Mesenchymal stem cell (in vitro differentiated cells and primary cell): ENCODE results near the gene PRR22. TPM values are rescaled to one million over a fixed set of nuclear protein-coding genes. Genes with fewer than 3 reads are reported as not detected.
A peak's percentile ranks its signal among the peaks of the same experiment; 100 is the strongest.

Experiments
- DNase-seq: peaks from one replicate; pipeline ENCODE4 v3.0.0-alpha.2; 2013
- H2AFZ ChIP-seq: one replicate; pipeline ENCODE4 v1.6.1; 2013; ENCODE audit warnings: low read depth, mild to moderate bottlenecking, control low read depth, inconsistent platforms, low read length, moderate library complexity
- H2AK5ac ChIP-seq: 2 replicates; pipeline ENCODE4 v1.6.1; 2013; ENCODE audit warnings: low read length, moderate library complexity, mild to moderate bottlenecking, inconsistent platforms; ENCODE audit not compliant: severe bottlenecking
- H2BK120ac ChIP-seq: one replicate; pipeline ENCODE4 v1.6.1; 2013; ENCODE audit warnings: low read depth, mild to moderate bottlenecking, inconsistent platforms, low read length, moderate library complexity
- H2BK12ac ChIP-seq, 2 experiments: one replicate each; pipeline ENCODE4 v1.6.1; 2013; ENCODE audit warnings: inconsistent platforms in 2 of 2, low read length in 2 of 2, mild to moderate bottlenecking in 2 of 2, moderate library complexity in 2 of 2, control low read depth in 1 of 2
- H2BK15ac ChIP-seq: one replicate; pipeline ENCODE4 v1.6.1; 2013; ENCODE audit warnings: mild to moderate bottlenecking, low read depth, inconsistent platforms; ENCODE audit not compliant: poor library complexity, severe bottlenecking
- H2BK5ac ChIP-seq: 2 replicates; pipeline ENCODE4 v1.6.1; 2013; ENCODE audit warnings: low read depth, mild to moderate bottlenecking, low read length, control low read depth, inconsistent platforms; ENCODE audit not compliant: poor library complexity, severe bottlenecking
- H3K14ac ChIP-seq, 2 experiments: one replicate each; pipeline ENCODE4 v1.6.1; 2013; ENCODE audit warnings: inconsistent platforms in 2 of 2, low read length in 2 of 2, control low read depth in 1 of 2, mild to moderate bottlenecking in 1 of 2, moderate library complexity in 1 of 2
- H3K18ac ChIP-seq, 2 experiments: one replicate each; pipeline ENCODE4 v1.6.1; 2013; ENCODE audit warnings: inconsistent platforms in 2 of 2, low read length in 2 of 2, control low read depth in 1 of 2, low read depth in 1 of 2, mild to moderate bottlenecking in 1 of 2
- H3K23ac ChIP-seq, 2 experiments: one replicate each; pipeline ENCODE4 v1.6.1; 2013; ENCODE audit warnings: inconsistent platforms in 2 of 2, low read length in 2 of 2, mild to moderate bottlenecking in 2 of 2, moderate library complexity in 2 of 2, control low read depth in 1 of 2
- H3K27ac ChIP-seq: 2 replicates; pipeline ENCODE4 v1.5.1; 2013; ENCODE audit warnings: mild to moderate bottlenecking, moderate library complexity, low read length, control low read depth, inconsistent platforms; ENCODE audit not compliant: poor library complexity, severe bottlenecking
- H3K27me3 ChIP-seq, 2 experiments: 2 replicates each; pipeline versions ENCODE4 v1.6.1 to v1.7.0; 2013; ENCODE audit warnings: low read length in 2 of 2, mild to moderate bottlenecking in 2 of 2, moderate library complexity in 2 of 2, control low read depth in 1 of 2, inconsistent platforms in 1 of 2; ENCODE audit not compliant: control insufficient read depth in 1 of 2, insufficient read depth in 1 of 2
- H3K36me3 ChIP-seq, 2 experiments: 2 replicates each; pipeline versions ENCODE4 v1.6.1 to v1.7.0; 2013; ENCODE audit warnings: low read length in 2 of 2, control low read depth in 1 of 2, inconsistent platforms in 1 of 2, low read depth in 1 of 2, mild to moderate bottlenecking in 1 of 2; ENCODE audit not compliant: insufficient read depth in 2 of 2, control insufficient read depth in 1 of 2
- H3K4ac ChIP-seq, 2 experiments: one replicate each; pipeline ENCODE4 v1.6.1; 2013; ENCODE audit warnings: inconsistent platforms in 2 of 2, low read length in 2 of 2, mild to moderate bottlenecking in 2 of 2, moderate library complexity in 2 of 2, control low read depth in 1 of 2, low read depth in 1 of 2
- H3K4me1 ChIP-seq: 2 replicates; pipeline ENCODE4 v1.6.1; 2013; ENCODE audit warnings: low read depth, low read length, control low read depth; ENCODE audit not compliant: control insufficient read depth, insufficient read depth
- H3K4me2 ChIP-seq: 2 replicates; pipeline ENCODE4 v1.6.1; 2013; ENCODE audit warnings: low read length, mild to moderate bottlenecking, inconsistent platforms; ENCODE audit not compliant: poor library complexity, severe bottlenecking
- H3K4me3 ChIP-seq, 2 experiments: 2 replicates each; pipeline versions ENCODE4 v1.5.1 to v1.7.0; 2013; ENCODE audit warnings: low read length in 2 of 2, mild to moderate bottlenecking in 2 of 2, control low read depth in 1 of 2, low read depth in 1 of 2; ENCODE audit not compliant: insufficient read depth in 1 of 2
- H3K79me1 ChIP-seq: replicated peaks from 2 replicates; pipeline ENCODE4 v1.6.1; 2013; ENCODE audit warnings: mild to moderate bottlenecking, control low read depth, low read length, inconsistent platforms; ENCODE audit not compliant: poor library complexity, severe bottlenecking
- H3K9ac ChIP-seq: 2 replicates; pipeline ENCODE4 v1.7.0; 2013; ENCODE audit warnings: mild to moderate bottlenecking, low read length, moderate library complexity
- H3K9me3 ChIP-seq: 2 replicates; pipeline ENCODE4 v1.7.0; 2013; ENCODE audit warnings: mild to moderate bottlenecking, low read length; ENCODE audit not compliant: control insufficient read depth
- H4K8ac ChIP-seq: one replicate; pipeline ENCODE4 v1.6.1; 2013; ENCODE audit warnings: inconsistent platforms, mild to moderate bottlenecking, low read length, moderate library complexity
- H4K91ac ChIP-seq: one replicate; pipeline ENCODE4 v1.6.1; 2013; ENCODE audit warnings: mild to moderate bottlenecking, low read length, inconsistent platforms
- WGBS: methylation state at CpG from one replicate; pipeline ENCODE4 v1.1.7; 2013; ENCODE audit warnings: mixed read lengths; 5-methylcytosine and 5-hydroxymethylcytosine counted together
- polyA plus RNA-seq, 2 experiments: library from polyadenylated mRNA; stranded (reverse); fragments of 200-250 nt; gene quantifications; one replicate each; pipeline ENCODE4 v1.2.3, GENCODE V29; 2013

PRR22 gene
- polyA plus RNA-seq (2013, experiment 1 of 2) = 1.4 TPM
- polyA plus RNA-seq (2013, experiment 2 of 2) = 1.5 TPM

- Histone ChIP-seq H2BK120ac (no peak within 1 kb of the TSS), H3K36me3 (peaks cover 53 to 76% of the 10 kb centered on the region in 2 experiments), H3K27me3 (no peaks in the 10 kb centered on the region), H3K14ac (no peak within 1 kb of the TSS), H3K4me3 (peak within 1 kb of the TSS in 1 of 2 experiments; percentile 14), H4K8ac (no peak within 1 kb of the TSS), H3K4me1 (peaks cover 4% of the 10 kb centered on the region), H3K27ac (no peak within 1 kb of the TSS), H3K18ac (no peak within 1 kb of the TSS), H3K9me3 (no peaks in the 10 kb centered on the region), H2BK15ac (no peak within 1 kb of the TSS), H3K9ac (no peak within 1 kb of the TSS), H2BK12ac (no peak within 1 kb of the TSS), H3K4me2 (no peak within 1 kb of the TSS), H2AK5ac (no peak within 1 kb of the TSS), H3K4ac (no peak within 1 kb of the TSS), H3K79me1 (peaks cover 36% of the 10 kb centered on the region), H3K23ac (no peak within 1 kb of the TSS), H2AFZ (no peak within 1 kb of the TSS), H2BK5ac (no peak within 1 kb of the TSS), H4K91ac (no peak within 1 kb of the TSS)
- 95% methylated on average over 10 of the region's 15 CpGs for WGBS
- DNase-seq = no peak
These were observed at the start of gene PRR22 for GRCh38 chr19:5784581-5785147. PRR22 (minus strand) TSS chr19:5784746; CDS start chr19:5784660, 86 bp downstream.

DNA sequence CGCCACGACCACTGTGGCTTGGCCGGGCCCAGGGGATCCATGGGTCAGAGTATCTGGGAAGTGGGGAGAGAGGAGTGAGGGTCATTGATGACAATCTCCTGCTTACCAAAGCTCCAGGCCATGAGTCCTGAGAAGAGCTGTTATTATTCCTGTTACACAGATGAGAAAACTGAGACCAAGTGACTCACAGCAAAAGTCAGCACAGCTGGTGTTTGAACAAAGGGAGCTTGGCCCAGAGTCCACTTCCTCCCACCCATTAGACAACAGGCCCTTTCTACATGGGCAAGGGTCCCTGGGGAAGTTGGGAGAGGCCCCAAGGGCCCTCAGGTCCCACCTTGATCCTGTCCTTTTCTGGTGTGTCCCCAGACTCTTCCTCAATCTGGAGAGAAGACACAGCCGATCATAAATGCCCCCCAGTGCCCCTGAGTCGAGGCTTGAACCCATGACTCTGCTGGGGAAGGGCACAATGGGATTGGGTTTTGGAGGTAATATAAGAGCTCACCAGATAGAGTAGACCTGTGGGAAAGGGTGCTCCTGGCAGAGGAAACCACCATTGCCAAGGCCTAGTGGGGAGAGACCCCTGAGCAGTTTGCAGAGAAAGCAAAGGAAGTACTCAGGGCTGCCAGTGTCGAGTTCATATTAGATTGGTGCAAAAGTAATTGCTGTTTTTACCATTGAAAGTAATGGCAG, 48.1 kb upstream of the PRR22 start:
- Histone ChIP-seq H2AFZ (no peak overlapping the region), H3K9ac (no peak overlapping the region), H2AK5ac (no peak overlapping the region), H3K18ac (no peak overlapping the region), H4K8ac (no peak overlapping the region), H3K36me3 (no peaks in the 10 kb centered on the region), H3K79me1 (no peaks in the 10 kb centered on the region), H3K9me3 (no peaks in the 10 kb centered on the region), H4K91ac (no peak overlapping the region), H2BK12ac (no peak overlapping the region), H3K23ac (no peak overlapping the region), H2BK15ac (no peak overlapping the region), H3K4ac (no peak overlapping the region), H3K4me1 (peaks cover 17% of the 10 kb centered on the region), H3K14ac (no peak overlapping the region), H3K4me3 (no peak overlapping the region), H2BK5ac (no peak overlapping the region), H3K4me2 (no peak overlapping the region), H3K27ac (no peak overlapping the region), H2BK120ac (no peak overlapping the region), H3K27me3 (peaks cover 0 to 42% of the 10 kb centered on the region in 2 experiments)
- 94% methylated on average over 6 of the region's 6 CpGs for WGBS
- DNase-seq = no peak

DNA sequence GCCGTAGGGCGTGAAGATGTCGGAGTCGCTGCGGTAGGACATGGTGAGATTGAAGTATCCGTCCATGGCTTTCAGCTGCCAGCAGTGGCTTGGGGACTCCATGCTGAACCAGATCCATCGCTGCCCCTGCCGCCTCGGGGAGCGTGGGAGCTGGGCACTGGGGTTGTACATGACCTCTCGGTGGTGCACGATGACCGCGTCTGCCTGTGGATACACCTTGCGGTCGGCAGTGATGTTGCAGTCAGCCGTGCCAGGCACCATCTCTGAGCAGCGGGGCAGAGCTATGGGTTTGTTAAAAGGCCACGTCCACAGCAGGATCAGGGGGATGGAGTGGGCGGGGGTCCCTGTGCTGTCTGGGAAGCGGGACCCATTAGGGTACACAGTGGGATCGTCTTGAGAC, 47.5 kb upstream of the PRR22 start:
- Histone ChIP-seq H3K9ac (no peak overlapping the region), H2BK12ac (no peak overlapping the region), H3K4me2 (no peak overlapping the region), H3K27ac (no peak overlapping the region), H2AK5ac (no peak overlapping the region), H3K23ac (no peak overlapping the region), H3K4ac (no peak overlapping the region), H4K91ac (no peak overlapping the region), H3K9me3 (no peaks in the 10 kb centered on the region), H2BK120ac (no peak overlapping the region), H3K36me3 (no peaks in the 10 kb centered on the region), H3K4me3 (no peak overlapping the region), H3K4me1 (peaks cover 23% of the 10 kb centered on the region), H3K18ac (no peak overlapping the region), H2BK15ac (no peak overlapping the region), H4K8ac (no peak overlapping the region), H2AFZ (no peak overlapping the region), H3K27me3 (peaks cover 0 to 46% of the 10 kb centered on the region in 2 experiments), H2BK5ac (no peak overlapping the region), H3K79me1 (peaks cover 1% of the 10 kb centered on the region), H3K14ac (no peak overlapping the region)
- DNase-seq = no peak
- 93% methylated on average over 22 of the region's 22 CpGs for WGBS

DNA sequence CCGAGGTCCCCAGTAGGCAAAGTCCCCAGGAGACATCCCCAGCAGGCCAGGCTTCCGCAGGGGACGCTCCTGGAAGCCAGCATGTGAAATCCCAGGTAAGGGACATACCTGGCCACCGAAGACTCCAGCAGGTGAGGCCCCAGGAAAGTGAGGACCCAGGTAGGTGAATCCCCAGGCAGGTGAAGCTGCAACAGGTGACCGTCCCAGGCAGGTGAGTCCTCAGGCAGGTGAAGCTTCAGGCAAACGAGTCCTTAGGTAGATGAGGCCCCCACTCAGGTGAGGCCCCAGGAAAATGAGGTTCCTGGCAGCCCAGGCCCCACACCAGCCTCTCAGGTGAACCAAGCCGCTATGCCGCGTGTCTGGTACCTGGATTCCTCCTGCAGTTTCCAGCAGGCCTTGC, 46.6 kb upstream of the PRR22 start:
- H3K4me2 ChIP-seq = no peak overlapping the region
- no peak overlapping the region for H3K18ac ChIP-seq
- H3K9ac ChIP-seq = no peak overlapping the region
- no peak overlapping the region for H2BK120ac ChIP-seq
- 88% methylated on average over 7 of the region's 9 CpGs for WGBS
- H4K91ac ChIP-seq = peak overlapping the region; percentile 28
- H3K27me3 ChIP-seq = peaks cover 0 to 55% of the 10 kb centered on the region in 2 experiments
- no peak overlapping the region for H3K4me3 ChIP-seq
- peaks cover 1% of the 10 kb centered on the region for H3K79me1 ChIP-seq
- H2BK5ac ChIP-seq = no peak overlapping the region
- no peaks in the 10 kb centered on the region for H3K9me3 ChIP-seq
- no peaks in the 10 kb centered on the region for H3K36me3 ChIP-seq
- no peak overlapping the region for H2BK15ac ChIP-seq
- H3K27ac ChIP-seq = no peak overlapping the region
- no peak overlapping the region for H2AK5ac ChIP-seq
- H4K8ac ChIP-seq = peak overlapping the region; percentile 20
- no peak overlapping the region for H2BK12ac ChIP-seq
- no peak overlapping the region for H3K4ac ChIP-seq
- peaks cover 30% of the 10 kb centered on the region for H3K4me1 ChIP-seq
- no peak for DNase-seq
- no peak overlapping the region for H3K23ac ChIP-seq
- no peak overlapping the region for H2AFZ ChIP-seq
- no peak overlapping the region for H3K14ac ChIP-seq
